Measurements from ENCODE around the gene DUSP12. TPM values are rescaled to one million over a fixed set of nuclear protein-coding genes. Genes with fewer than 3 reads are reported as not detected.

DUSP12 gene
- total and polyA plus RNA-seq, 9 of the 15 experiments (the other 6 are each of a cell fraction or from before 2014, with no cell fraction given): 10.4 to 81.4 (median 43.6) TPM

GRCh38 chr1:161749509-161750407 lies at the start of gene DUSP12 (continued):
- 0 out of 4 replicates have a peak, but pooled peaks of 1 of the 2 experiments have one; percentile 46 for TF ChIP-seq ZMIZ1 (IDR thresholded peaks at IDR 0.05; ENCODE audit: low read depth in 2 of 2, low read length in 2 of 2)
- TF ChIP-seq FUS (optimal IDR thresholded peaks at IDR 0.05; ENCODE audit: low read depth, low read length): no peak
- no peak for TF ChIP-seq ZNF23 (CRISPR knock-in tag; IDR thresholded peaks at IDR 0.05)
- no peak for TF ChIP-seq JUNB (CRISPR knock-in tag; conservative IDR thresholded peaks at IDR 0.05)
- TF ChIP-seq NCOR1 (IDR thresholded peaks at IDR 0.05): peak; percentile 36; the same call in 1 of the 2 replicates
- peak; percentile 54 for TF ChIP-seq RBM22 (IDR thresholded peaks at IDR 0.05; ENCODE audit: low read depth, low read length, poor library complexity, severe bottlenecking)
- no peak for TF ChIP-seq ZNF3 (CRISPR knock-in tag; IDR thresholded peaks at IDR 0.05)
- TF ChIP-seq HIVEP1 (CRISPR knock-in tag; IDR thresholded peaks at IDR 0.05): no peak
- TF ChIP-seq ZBTB34 (CRISPR knock-in tag; IDR thresholded peaks at IDR 0.05): no peak
- peak; percentile 98 for TF ChIP-seq THAP12 (CRISPR knock-in tag; IDR thresholded peaks at IDR 0.05)
- TF ChIP-seq DPF2 (IDR thresholded peaks at IDR 0.05): 0 out of 2 replicates have a peak, but pooled peaks have one; percentile 26
- peak; percentile 67; the same call in 1 of the 2 replicates for TF ChIP-seq BRD4 (IDR thresholded peaks at IDR 0.05)
- TF ChIP-seq ZNF197 (CRISPR knock-in tag; IDR thresholded peaks at IDR 0.05; ENCODE audit: low read depth): no peak
- TF ChIP-seq MNT (conservative IDR thresholded peaks at IDR 0.05): peak; percentile 82 to 94
- TF ChIP-seq MED1 (CRISPR knock-in tag; IDR thresholded peaks at IDR 0.05; ENCODE audit: borderline replicate concordance): no peak
- no peak for TF ChIP-seq CEBPG (CRISPR knock-in tag; IDR thresholded peaks at IDR 0.05)
- TF ChIP-seq CEBPG (tag; conservative IDR thresholded peaks at IDR 0.05 in 1 of 2, IDR thresholded peaks at IDR 0.05 in 1 of 2): no peak
- no peak for TF ChIP-seq ZNF717 (CRISPR knock-in tag; IDR thresholded peaks at IDR 0.05)
- TF ChIP-seq HMG20B (CRISPR knock-in tag; IDR thresholded peaks at IDR 0.05): no peak
